HG02884 (cell line): ENCODE measurements around the gene STRC.
"Not testable (repeated sequence)": the region's sequence is repeated elsewhere in the genome, so short reads cannot be mapped to it uniquely, and the experiment has no call there.

Experiments
- ATAC-seq: cut with Tn5 transposase; IDR thresholded peaks from one replicate; pipeline ENCODE4 v1.9.1; 2021; ENCODE audit warnings: mild to moderate bottlenecking, moderate library complexity; ENCODE audit not compliant: unreplicated experiment

Gene STRC

GRCh38 chr15:43566615-43567014 lies 52.0 kb downstream of the STRC start:
- ATAC-seq, result not testable (repeated sequence)

GRCh38 chr15:43563793-43564192 lies 54.8 kb downstream of the STRC start:
- not testable (repeated sequence) for ATAC-seq

GRCh38 chr15:43562753-43563152 lies 55.8 kb downstream of the STRC start:
- not testable (repeated sequence) for ATAC-seq

- no peak for ATAC-seq
Observed at GRCh38 chr15:43552986-43553385, 65.6 kb downstream of the STRC start.

GRCh38 chr15:43552256-43552655 lies 66.3 kb downstream of the STRC start:
- no peak for ATAC-seq

- no peak for ATAC-seq
Observed at GRCh38 chr15:43550527-43551363, 67.9 kb downstream of the STRC start.
